Stimulated activated CD8-positive, alpha-beta memory T cell treated with anti-CD3 and anti-CD28 coated beads, Interleukin-7, amount 100 ng/mL, for 48 hours (primary cell): ENCODE results near the gene TKT.

Experiments
- DNase-seq, 2 donors: peaks; one replicate each; pipeline ENCODE4 v3.0.0-alpha.2; 2020; ENCODE audit warnings: low read depth in 1 of 2; ENCODE audit errors: extremely low read depth in 1 of 2

TKT gene

DNA sequence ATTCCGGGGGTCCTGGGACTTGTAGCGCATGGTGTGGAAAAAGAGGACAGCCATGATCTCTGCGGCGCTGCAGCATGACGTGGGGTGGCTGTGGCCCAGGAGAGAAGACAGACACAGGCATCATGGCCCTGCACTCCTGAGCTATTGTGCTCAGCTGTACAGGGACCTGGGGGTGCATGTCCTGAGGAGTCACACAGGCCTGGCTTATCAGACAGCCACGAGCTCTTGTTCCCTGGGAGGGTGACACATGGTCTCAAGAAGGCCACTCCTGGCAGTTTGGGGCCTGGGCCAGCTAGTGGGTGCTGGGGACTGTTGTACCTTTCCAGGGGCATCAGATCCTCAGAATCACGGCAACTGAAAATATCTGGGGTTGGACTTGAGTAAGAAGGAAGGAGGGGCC, 13.7 kb downstream of the TKT start:
- DNase-seq, result no peak

DNA sequence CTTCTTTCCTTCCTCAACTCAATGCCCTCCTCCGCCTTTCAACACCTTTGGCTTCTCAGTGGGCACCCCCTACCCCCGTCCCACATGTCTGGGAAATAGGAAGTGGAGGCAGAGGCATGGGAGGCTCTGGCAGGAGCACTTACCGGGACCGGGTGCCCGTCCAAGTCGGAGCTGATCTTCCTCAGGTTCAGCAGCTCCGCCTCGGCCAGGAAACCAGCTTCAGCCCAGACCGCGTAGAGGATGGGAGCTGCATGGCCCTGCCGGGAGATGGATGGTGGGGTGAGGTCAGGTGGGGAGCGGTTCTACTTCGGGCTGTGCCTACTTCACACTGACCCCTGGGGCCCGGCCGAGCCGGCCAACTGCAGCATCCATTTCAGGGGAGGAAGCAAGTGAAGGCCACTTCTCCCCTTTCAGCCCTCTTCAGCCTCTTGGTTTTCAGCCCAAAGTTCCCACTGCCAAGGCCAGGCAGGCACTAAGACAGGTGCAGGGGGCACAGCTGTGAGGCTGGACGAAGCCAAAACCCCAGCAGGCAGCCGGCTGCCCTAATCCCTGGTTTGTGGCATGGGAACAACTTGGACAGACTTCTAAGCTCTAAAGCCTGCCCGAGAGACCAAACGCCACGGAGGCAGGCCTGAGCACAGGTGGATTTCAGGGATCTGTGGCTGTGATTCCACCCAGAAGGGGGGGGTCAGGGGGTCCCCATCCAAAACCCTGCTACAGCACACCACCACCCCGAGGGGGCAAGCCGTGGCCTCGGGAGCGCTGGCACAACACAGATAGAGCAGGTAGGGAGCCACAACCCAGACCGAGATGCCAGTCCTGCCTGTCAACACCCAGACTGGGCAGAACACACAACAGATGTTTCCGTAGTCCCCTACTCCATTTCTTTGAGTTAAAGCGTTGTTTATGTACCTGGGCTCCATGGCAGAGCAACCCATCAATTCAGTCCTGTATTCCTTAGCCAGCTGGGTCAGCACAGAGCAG, 14.5 kb downstream of the TKT start:
- DNase-seq, result no peak

DNA sequence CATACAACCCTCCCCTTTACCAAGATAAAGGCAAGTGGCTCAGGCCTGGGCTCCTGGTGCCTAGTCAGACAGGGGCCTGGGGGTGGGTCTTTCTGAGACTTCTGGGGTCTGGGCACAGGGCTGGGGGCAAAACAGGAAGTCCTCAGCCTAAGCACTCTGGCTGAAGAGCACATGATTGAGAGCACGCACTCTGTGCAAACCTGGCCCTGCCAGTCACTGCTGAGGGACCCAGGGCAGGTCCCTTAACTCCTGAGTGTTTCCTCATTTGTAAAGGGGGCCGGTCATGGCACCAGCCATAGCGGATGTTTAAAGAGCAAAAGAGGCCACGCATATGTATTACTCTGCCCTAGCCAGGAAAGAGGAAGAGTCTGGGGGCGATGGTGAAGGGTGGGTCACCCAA, 16.0 kb downstream of the TKT start:
- DNase-seq, result no peak

DNA sequence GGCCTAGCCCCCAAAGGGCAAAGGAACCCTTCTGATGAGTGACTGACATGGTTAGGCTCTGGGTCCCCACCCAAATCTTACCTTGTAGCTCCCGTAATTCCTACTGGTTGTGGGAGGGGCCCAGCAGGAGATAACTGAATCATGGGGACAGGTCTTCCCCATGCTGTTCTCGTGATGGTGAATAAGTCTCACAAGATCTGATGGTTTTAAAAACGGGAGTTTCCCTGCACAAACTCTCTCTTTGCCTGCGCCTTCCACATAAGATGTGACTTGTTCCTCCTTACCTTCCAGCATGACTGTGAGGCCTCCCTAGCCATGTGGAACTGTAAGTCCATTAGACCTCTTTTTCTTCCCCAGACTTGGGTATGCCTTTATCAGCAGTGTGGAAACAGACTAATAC, 16.9 kb downstream of the TKT start:
- no peak for DNase-seq

DNA sequence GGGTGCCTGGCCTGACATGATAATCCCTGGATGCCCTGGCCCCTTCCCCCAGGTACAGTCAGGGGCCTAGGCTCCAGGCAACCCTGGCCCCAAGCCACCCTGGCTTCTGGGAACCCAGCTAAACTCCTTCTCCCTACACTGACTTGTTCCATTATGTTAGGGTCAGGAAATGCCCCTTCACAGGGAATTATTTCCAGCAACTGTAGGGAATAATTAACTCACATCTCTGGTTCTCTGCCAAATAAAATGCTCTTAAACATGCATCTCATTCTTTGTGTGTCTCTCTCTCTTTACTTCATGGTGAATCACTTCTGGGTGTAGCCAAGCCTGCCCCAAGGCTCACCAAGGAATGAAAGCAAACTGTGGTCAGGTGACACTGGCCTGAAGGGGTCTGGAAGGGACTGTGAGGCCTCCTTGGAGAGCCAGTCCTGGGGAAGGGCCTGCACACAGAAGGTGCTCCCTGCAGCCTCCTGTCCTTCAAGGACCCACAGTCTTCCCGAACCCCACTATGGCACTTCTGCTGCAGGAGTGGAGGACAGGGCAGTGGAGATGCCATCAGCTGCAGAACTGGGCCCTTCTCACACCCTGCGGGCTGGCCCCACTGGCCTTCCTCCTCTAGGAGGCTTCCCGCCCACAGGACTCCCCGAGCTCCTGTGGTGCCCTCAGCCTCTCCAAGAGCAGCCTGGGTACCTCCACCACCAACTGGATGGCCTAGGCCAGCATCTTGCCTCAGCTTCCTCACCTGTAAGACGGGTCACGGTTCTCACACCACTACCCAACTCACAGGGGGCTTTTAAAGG, 17.6 kb downstream of the TKT start:
- DNase-seq, result no peak

DNA sequence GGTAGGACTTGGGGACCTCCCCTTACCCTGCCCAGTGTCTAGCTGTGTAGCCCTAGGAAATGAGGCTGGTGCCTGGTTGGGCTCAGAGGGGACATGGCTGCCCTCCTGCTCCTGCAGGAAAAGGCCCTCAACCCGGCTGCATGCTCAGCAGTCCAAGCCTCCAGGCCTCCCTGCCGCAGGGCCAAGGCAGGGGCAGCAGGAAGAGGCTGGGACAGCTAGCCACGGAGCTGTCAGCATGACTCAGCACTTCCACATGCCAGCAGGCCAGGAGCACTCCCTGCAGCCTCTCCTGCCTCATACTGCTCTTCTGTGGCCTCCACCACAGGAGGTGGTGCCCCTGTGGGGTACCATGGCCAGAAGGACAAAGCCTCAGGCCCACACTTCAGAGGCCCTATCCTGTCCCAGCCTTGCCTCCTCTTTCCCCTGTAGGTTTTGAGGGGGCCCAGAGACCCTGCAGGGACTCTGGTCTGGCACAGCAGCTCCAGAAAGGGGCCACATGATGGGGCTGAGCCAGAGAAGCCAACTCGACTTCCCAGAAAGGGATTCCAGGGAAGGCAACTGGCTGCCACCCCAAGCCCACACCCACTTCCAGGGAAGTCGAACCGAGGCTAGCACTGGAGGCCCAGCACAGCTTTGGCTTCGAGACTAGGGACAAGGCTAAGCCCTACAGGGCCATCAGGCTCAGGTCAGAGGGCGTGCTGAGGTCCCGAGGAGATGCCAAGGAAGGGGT, 19.5 kb downstream of the TKT start:
- no peak for DNase-seq

DNA sequence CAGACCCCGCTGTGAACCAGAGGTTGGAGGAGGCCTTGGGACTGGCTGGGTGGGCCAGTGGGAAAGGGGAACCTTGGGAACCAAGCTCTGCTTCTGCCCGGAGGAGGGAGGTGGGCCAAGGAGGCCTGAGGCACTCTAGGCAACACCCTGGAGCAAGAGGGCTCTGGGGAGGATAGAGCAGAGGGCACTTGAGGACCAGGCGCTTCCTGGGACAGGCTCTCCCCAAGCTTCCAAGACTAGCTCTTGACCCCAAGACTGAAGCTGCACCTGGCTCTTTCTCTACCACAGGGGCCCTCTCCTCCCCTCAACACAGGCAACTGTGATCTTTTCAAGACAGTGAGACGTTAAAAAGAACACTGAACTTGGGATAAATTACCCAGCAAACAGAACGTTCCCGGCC, 20.3 kb downstream of the TKT start:
- no peak for DNase-seq

DNA sequence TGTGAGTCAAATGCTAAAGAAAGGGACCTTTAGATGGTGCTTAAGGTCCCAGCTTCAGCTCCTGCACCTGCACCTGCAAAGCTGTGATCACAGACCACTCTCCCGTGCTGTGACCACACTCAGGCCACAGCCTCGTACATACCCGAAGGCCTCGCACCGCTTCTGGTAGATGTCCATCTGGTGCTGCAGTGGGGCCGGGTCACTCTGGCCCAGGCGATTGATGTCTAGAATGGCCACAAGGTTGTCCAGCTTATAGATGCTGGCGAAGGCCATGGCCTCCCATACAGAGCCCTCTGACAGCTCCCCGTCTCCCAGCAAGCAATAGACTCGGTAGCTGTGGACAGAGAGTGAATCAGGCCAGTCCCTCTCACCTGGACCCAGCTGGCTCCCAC, 21.0 kb downstream of the TKT start:
- DNase-seq, result no peak

DNA sequence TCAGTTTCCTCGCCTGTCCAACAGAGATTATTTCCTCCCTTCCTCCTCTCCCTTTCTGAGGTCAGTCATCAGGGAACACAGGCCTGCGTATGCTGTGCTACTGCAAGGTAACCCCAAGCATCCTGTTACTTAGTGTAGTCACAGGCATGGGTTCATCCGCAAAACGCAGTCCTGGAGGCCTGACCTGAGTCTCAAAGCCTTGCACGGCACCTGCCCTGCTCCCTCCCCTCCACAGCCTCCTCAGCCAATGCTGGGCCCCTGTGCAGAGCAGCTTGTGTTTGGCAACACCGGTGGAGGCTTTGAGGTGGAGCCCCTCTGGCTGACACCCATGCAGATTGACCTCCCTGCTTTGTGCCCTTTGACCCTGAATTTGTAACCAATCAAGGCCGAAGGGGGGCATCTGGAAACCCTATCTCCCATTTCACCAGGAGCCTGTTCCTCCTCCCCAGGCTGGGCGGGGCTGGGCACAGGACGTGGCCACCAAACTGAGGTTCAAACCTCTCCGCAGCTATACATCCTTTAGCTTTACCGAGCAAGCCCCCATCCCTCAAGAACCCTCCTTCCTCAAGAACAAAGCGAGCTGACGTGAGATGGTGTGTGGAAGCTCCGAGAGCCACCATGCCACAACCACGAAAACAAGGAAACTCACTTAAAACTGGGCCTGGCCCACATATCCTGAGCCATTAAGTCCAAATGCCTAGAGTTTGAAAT, 21.5 kb downstream of the TKT start:
- no peak for DNase-seq

DNA sequence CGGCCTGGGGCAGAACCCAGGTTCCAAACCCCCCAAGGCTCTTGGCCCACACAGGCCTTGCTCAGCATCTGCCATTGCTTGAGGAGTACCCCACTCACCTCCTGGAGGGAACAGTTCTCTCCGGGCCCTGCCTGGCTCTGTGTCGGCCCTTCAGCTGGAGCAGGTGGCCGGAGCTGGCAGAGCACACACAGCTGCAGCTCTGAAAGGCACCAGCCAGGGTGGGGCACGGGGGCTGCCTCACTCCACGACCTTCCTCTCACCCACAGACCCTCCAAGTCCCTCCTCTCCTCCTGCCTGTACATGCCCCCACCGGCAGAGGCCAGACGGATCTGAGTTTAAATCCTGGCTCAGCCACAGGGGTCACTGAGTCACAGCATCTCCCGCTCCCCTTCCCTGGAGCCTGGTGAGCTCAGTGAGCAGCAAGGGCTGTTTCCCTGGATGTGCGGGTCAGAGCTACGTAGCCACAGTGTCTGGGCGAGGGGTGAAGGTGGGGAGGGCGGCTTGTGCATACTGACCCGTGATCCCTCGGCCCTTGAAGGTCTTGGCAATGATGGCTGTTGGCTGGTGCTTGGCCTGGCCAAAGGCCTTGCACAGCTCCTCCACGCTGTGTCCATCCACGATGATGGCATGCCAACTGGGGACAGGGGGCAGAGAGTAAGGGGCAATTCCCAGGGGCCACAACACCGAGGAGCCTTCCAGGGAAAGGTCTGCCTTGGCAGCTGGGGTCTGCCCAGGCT, 23.0 kb downstream of the TKT start:
- DNase-seq, result no peak

DNA sequence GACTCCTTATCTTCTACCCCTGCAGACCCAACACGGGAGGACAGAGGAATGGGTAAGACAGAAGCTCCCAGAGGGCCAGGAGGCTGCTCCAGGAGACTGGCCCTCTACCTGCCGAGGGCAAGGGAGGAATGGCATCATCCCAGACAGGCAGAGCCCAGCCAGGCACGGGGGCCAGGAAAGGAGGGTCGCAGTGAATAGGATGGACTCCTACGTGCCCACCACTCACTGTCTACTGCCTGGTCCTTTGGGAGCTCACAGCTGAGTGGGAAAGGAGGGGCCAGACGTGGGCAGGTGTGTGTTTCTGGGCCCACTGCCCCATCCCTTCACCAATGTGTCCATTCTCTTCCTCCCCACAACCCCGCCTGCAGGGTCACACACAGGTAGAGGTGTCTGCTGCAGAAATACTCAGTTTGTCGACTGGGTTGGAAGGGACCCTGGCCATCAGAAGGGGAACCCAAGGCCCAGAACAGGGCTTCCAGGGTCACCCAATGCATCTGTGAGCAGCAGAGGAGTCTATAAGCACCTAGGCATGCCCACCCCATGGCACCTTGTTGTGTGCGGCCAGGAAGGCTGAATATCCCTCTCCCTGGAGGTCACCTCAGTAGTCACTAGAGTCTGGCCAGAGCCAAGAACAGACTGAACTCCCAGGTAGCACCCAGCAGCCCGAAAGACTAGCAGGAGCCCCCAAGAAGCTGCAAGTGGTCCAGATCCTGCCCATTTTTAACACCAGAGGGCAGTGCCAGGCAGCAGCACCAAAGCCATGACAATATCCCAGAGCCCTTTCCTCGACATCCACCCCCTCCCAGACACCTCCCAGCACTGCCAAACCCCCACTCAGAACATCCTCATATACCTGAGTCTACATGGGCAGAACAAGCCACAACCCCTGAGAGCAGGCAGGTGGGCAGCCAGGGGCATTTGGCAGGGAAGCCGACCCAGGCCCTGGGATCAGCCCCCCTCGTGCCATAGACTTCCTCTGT, 24.0 kb downstream of the TKT start:
- no peak for DNase-seq

DNA sequence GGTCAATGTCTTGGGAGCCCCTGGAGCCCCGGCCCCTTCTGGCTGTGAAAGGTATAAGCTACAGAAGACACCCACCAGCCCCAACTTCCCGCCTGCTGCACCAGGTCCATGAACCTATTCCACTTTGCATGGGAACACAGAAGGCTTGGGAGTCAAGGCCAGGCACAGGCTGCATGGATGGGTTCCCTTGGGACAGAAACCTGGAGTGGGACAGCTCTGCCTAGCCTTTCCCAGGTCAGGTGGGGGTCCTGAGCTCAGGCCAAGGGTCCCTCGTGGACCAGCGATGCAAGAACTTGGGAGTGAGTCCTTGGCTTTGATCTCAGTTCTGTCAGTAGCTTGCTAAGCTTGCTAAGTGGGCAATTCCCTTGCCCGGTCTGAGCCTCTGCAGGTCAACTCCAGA, 25.0 kb downstream of the TKT start:
- DNase-seq, result no peak

DNA sequence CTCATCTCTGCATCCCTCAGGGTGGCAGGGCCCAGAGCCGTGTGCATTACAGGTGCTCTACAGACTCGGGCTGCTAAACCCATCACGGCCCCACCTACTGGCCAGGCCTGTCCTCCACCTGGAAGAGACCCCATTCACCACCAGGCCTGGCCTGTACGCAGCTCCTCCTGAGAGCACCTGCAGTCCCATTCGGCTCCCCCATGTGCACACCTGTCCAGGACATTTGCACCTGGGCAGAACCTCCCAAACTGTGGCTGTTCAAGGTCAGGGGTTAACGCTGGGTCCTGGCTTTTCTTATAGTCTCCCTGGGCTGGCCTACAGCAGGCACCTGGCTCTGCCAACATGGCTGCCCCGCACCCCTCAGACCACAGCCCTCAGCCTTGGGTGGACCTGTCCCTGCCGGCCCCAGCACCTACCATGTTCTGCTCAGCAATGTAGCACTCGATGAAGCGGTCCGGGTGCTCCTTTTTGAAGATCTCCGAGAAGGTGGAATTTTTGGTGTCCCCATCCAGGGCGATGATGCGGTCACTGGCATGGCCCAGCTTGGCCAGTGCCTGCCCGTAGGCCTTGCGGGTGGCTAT, 25.7 kb downstream of the TKT start:
- no peak for DNase-seq

DNA sequence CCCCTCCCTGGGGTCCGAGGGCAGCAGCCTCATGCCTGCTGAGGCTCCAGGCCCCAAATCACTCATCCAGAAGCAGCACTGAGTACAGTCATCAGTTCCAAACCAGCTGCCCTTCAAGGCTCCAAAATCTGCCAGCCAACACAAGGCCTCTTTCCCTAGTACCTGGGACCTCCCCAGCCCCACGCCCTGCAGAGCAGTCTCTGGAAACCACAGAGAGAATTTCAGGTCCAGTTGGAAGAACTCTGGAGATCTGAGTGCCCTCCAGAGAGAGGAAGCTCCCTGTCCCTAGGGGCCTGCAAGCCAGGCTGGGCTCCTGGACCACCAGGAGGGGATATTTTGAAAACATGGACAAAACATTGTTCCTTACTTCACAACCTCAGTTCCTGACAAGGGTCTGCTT, 26.2 kb downstream of the TKT start:
- no peak for DNase-seq

DNA sequence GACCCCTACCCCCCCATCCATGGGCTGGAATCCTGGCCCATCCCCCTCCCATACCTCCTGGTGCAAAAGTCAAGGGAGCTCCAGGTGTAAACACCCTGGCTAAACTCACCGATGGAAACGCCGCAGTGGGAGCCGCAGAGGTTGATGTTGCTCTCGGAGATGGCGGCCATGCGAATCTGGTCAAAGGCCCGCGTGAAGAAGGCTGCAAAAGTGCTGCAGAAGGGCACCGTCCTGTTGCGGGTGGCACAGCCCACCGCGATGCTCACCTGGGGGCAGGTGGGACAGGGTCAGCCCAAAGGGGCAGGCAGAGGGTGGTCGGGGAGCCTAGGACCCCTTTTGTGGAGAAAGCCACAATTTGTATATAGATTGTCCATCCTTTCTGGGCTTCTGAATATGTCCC, 26.7 kb downstream of the TKT start:
- no peak for DNase-seq

DNA sequence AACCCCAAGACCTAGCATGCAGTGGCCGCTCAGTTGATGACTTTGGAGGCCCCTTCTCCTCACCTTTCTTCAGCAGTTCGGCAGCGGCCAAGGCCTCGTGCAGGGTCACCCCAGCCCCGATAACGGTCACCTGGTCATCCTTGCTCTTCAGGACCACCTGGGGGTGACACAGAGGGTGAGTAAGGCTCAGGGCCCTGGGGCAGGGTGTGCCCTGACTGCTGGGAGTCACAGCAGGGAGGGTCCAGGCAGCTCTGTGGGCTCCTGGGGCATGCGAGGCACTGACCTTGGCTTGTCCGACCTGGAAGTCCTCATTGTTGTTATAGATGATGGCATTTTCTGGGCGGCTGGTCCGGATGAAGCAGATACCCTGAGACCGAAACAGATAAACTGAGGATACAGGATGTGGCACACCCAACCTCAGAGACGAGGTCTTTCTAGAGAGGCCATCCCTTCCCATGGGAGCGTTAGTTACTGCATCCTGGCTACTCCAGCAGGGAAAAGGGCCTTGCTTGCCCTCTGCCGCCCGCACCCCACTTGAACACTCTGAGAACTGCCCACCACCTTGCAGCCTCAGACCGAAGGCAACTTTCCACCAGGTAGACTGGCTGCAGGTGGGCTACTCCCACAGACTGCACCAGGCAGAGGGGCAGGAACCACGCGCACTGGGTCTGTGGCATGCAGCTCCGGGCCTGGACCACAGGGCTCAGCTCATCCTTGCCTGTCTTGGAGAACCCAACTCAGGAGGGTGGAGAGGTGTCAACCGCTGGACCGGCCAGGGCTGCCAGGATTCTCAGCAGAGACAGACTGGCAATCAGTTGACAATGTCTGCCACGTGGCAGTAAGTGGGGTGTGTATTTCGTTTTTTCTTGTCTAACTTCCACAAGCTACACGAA, 27.6 kb downstream of the TKT start:
- DNase-seq, result no peak

DNA sequence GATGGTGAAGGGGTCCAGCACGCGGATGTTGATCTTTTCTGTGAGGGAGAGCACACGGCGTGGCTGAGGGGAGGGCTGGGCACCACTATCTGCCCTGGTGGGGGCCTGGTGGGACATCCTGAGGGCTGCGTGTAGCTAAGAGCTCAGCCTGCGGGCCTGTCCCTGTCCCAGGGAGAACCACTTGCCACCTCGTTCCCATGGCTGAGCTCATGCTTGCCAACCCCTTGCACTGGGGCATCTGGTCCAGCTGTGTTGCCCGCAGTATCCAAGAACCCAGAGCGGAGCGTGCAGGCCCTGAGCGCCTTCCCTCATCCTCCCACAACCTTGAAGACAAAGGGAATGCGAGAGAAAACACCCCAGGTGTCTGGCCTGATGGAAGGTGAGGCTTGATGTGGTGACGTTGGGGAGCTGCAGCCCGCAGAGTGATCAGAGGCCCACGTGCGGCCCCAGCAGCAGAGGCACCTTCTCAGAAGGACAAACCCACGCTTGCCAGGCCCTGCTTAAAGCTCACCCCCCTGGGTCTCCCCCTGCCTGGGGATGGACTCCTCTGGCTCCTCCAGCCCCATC, 28.9 kb downstream of the TKT start:
- no peak for DNase-seq
